SKM-1 treated with dmso at 0.1 percent for 144 hours (cell line): ENCODE measurements around the gene CDC42BPB.

Experiments
- DNase-seq: peaks from one replicate; lab custom pipeline; 2025; ENCODE audit not compliant: unreplicated experiment; lab: John Stamatoyannopoulos, UW

CDC42BPB gene

DNA sequence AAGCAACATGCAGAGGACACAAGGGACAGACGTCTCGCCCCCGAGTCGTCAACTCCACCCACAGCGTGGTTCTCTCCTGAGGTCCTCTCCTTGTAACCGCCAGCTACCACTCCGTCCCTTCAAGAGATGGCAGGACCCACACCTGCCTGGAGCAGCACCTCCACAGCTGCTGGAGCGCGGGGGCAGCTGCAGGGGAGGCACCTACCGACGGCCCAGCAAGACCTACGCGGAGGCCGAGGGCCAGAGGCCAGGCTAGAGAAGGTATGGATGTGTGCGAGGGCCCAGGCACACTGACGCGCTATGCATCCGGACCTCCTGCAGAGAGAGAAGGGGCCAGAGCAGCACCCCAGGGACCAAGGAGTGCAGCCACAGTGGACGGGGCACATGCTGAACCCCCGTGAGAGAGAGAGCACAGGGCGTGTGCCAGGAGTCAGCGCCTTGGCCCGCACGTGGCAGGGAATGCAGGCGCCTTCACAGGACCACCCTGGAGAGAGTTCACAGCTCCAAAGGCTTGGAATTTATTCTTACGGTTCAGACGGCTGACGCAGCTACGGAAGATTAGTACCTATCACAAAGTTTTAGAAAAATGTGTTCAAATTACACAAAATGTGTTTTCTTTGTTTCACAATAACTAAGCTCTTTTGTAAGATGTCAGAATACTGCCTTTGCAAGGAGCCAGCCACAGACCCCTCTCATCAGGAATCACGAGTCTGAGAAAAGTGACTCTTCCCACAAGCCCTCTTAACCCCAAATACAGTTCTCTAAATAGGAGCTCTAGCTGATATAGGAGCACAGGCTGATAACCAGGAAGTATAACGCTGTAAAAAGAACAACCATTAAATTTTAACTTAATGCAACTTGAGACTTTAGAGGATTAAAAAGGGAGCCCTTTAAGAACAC lies 36.8 kb downstream of the CDC42BPB start:
- no peak for DNase-seq

DNA sequence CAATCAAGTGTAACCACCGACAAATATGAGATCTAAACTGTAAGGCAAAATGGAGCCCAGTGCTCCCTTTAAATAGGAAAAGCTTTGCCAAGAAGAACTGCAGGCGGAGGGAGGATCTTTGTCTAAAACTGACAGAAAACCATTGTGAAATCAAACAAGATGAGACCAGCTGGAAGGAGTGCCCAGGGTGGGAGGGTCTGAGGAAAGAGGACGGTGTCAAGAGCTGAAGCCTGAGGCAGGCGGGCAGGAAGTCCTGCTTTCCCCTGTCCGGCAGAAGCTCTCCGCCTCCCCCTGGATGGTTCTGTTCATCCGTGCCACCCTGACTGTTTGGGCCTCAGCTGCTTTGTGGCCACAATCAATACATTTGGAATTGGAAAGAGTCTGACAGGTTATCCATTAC lies 37.5 kb downstream of the CDC42BPB start:
- DNase-seq, result no peak

DNA sequence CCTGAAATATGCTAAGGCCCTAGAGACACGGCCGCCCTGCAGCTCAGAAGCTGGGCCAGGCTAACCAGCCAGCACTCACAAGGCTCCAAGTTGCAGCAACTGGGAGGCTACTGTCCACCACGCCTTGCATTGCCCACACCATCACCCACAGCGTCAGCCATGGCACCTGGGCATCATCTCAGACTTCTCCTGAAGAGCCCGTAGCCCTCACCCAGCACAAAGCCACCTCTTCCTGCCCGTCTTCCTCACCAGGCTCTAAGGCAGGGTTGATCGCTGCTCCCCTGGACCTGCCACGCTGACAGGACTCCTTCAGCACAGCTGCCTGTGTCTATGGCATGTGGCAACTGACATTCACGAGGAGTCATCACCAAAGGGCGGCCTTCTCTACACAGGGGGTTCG lies 38.1 kb downstream of the CDC42BPB start:
- DNase-seq, result no peak

DNA sequence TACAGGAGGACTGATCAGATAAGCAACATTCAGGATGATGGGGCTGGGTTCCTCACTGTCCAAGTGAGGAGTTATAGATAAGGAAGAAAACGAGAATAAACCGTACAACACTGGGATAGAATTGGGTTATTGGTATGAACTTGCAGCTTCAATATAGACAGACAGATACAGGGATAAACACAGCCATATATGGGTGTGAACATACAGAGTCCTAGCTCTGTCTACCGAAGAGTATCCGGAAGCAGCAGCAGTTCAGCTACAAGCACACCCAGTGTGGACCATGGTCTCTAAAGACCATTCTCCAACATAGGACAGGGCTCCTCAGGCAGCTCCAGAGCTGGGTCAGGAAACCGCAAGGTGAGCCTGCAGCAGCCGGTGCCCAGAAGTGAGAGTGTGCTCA lies 40.8 kb downstream of the CDC42BPB start:
- no peak for DNase-seq

DNA sequence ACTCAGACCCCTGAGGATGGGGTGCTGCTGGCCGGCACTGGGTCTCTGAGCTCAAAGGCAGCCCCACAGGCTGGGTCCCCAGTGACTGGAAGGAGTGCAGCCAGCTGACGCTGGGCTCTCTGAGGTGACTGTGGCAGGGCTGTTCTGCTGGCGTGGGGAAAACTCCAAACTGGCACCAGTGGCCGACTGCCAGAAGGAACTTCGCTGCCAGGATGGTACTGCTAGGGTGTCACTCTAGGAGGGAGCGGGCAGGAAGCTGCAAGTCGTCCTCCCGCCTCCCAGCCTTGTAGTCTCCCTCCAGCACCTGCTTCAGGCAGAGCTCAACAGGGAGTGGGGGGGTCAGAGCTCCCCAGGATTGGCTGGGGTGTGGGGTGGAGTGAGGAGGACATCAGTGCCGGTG lies 41.3 kb downstream of the CDC42BPB start:
- DNase-seq, result no peak

DNA sequence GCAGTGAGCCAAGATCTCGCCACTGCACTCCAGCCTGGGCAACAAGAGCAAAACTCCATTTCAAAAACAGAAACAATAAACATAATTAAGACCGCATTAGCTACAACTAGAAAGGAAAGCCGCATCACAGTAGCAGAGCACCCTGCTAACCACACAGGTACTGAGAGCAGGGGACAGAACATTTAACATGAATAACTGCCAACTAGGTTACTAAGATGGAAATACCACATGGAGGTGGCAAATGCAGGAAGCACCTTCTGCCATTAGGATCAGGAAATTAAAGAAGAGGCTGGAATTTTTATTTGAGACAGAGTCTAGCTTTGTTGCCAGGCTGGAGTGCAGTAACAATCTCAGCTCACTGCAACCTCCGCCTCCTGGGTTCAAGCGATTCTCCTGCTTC lies 41.9 kb downstream of the CDC42BPB start:
- no peak for DNase-seq

DNA sequence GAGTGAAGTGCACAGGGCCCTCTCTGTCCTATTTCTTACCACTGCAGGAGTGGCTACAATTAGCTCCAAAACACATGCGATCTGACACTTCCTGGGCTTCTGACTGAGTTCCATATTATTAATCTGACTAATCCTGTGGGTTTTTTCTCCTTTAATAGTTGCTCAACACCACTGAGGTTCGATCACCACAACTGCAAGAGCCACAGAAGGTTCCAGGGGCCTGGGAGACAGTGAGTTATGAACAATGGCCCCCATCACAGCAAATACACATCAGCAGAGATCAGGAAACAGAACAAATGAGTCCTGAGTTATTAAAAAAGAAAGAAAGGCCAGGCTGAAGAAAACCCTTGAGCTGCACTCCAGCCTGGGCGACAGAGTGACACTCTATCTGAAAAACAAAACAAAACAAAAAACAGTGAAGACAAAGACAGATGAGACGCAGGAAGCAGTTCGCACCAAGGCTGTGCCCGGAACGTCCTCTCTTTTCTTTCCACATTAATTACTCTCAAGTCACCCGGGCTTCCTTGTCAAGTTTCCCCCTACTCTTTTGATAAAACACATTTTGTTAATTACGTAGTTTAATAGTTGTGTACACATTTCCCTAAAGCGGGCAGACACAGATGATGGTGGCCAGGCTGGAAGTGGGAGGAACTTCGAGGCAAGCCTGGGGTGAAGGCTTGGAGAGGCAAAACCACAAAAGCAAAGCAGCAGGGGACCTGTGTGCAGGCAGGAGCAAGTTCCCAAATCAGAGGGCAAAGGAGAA lies 42.7 kb downstream of the CDC42BPB start:
- DNase-seq, result no peak

DNA sequence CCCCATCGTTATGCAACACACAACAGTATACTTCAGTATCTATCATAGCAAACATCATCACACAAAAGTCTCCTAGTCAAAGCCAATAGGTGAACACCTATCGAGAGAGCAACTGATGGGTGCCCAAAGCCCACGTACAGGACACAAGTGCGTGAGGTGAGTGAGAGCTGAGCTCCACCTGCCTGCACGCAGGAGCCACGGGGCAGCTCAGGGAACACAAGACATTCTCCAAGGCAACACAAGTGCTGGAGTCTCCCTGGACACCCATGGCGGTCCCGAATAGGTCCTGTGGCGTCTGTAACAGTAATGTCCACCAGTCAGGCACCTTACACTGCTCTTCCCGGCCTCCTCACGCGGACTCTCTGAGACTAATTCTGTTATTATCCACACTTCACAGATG lies 44.3 kb downstream of the CDC42BPB start:
- DNase-seq, result no peak

DNA sequence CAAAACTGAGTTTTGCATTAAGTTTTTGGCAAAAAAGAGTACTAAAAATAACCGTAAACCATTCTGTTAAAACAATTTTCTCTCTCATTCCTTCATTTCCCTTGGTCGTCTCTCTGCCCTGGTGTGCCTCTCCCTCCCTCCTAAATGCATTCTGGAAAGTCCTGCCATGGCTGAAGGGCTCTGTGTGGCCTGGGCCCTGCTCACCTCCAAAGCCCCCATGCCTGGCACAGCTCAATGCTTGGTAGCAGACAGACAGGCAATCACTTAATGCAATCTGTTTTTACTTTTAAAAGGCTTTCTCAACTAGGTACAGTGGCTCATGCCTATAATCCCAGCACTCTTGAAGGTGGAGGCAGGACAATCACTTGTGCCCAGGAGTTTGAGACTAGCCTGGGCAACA lies 47.8 kb downstream of the CDC42BPB start:
- DNase-seq, result no peak

DNA sequence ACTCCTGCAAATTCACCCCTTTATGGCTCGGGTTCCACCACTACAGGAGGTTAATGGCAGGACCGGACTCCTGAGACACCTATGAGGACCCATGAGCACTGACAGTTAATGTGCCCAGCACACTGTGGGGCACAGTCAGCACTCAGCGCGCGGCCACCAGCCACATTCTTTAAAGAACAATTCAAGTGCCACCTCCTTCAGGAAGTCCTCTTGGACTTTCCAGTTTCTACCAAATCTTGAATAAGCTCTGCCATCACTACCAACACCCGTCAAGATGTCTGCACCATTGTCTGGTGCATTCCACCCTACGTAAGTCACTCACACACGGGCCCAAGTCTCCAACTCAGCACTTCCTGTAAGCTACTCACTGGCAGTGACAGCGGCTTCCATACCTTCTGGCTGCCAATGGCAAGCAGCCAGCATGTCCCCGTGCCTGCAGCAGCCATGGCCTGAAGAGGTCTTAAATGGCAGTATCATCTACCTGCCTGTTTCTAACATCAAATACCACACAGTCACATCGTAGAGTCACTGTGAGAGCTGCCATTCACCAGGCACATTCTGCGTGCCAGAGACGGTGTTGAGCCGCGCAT lies 48.5 kb downstream of the CDC42BPB start:
- DNase-seq, result no peak

DNA sequence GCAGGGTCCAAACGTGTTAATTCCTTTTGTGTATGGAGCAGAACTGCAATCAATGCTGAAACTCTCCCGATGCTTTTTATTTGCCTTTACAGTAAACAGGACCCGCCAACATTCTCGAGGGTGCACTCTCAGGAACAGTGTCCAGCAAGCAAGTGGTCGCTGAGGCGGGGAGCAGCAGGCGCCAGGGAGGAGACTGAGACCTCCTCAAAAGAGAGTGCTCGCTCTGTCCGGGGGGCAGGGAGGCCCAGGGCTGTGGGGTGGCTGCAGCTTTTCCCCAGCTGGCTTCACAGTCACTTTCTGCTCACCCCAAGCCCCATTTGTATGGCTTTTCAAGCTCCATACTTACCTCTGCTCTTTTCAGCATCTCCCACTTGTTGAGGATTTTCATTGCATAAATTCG lies 49.2 kb downstream of the CDC42BPB start:
- DNase-seq, result no peak

DNA sequence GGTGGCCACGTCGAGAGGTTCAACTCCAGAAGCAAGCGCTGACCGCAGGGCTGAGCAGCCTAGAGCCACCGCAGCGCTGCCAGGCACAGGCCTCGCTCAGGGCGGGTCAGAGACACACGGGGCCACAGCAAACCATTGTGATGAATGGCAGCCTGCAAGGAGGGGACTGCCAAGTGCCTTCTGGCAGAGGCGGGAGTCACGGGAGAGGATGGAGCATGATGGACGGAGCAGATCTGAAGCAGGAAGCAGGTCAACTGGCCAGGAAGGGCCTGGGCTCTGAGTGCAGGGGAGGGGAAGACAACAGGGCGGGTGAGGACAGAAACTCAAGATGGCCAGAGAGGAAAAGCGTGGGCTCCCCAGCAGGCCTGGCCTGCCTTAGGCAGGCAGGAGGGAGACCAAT lies 49.8 kb downstream of the CDC42BPB start:
- no peak for DNase-seq

DNA sequence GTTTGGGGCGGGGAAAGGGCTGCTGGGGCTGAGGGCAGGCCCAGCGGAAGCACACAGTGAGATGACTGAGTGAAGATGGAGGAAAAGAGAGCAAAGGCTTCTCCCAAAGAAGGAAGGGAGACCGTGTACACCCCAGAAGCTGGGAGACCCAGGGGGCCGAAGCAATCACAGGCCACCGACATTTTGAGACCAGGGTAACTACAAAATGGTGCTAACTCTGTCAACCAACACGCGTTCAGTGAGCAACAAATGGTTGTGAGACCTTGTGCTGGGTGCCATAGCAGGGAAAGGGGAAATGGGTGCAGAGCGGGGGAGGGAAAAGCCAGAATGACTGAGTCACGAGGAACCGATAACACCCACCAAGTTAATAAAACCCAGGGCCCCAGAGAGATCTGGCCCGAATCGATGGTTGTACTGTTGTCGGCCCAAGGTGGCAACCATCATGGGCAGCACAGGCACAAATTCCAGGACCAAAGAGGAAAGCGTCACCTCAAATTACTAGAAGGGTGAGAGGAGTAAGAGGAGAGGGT lies 50.3 kb downstream of the CDC42BPB start:
- no peak for DNase-seq

DNA sequence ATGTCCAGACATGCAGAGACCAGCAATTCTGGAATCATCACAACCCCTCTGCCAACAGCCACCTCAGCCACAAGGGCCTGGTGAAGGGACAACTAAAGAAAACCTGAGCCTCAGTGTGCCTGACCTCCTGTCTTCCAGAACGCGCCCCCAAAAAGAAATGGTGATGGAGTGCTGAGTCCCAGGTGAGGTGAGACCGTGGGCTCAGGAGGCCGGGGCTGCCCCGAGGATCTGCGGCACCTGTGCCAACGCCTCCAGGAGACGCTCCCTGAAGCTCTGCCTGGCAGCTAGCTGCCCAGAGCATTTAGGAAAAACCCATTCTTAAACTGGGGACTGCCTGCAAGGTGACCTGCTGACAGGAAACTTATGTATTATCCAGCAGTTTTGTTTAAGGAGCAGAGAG lies 51.2 kb downstream of the CDC42BPB start:
- no peak for DNase-seq

DNA sequence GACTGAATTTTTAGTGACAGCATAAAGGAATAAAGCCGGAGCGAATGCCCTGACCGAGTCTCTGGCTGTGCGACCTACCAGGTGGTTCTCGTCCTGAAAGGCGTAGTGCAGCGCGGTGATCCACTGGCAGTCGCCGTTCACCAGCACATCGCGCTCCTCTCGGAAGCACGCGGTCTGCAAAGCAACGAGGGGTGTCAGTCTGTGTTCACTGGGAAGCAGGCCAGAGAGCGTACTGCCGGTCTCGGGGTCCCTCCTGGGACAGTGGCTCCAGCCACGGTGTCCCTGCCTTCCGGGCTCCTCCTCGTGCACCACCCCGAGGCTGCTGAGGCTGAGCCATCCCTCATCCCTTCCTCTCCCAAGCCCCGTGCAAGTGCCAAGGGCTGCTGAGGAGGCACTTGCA lies 53.5 kb downstream of the CDC42BPB start:
- DNase-seq, result no peak

DNA sequence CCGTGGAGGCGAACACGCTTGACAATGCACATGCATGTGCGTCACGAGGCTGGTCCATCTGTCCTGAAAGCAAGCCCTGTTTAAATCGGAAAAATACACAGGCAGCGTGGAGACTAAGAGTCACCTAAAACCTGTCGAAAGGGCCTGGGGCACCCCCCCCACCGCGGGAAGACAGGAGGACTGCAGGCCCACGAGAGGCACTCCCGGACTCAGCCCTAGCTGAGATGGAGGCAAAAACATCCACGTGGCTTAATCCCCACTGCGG lies 54.1 kb downstream of the CDC42BPB start:
- DNase-seq, result no peak

DNA sequence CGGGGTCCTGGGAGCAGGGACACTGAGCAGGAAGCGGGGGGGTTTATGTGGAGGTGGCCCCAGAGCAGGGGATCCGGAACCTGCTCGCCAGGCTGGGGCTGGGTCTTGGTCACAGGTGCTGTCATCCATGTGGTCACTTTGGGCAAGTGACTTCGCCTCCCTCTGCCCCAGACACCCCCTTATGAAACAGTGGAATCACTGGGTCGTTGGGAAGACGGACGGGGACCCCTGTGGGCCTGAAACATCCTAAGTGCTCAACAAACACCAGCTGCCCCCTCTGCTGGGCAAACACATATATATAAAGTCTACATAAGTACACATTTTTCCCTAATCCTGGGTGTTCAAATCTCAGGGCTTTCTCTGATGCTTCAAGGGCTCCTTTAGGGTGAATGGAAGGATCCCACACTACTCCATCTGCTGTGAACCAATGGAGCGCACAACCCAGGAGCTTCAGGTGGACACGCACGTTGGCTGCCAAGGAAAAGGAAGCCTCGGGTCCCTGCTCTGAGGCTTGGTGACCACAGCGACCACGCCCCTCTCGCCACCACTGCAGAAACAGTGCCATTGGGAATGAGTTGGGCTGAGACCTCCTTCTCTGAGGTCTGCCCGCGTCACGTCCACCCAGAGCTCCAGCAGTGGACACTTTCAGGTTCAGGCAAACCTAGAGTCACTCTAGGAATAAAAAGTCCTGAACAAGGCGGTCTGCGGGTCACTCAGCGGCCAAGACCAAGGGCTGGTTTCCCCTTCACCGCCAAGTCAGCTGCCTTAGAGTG lies 54.6 kb downstream of the CDC42BPB start:
- DNase-seq, result no peak

DNA sequence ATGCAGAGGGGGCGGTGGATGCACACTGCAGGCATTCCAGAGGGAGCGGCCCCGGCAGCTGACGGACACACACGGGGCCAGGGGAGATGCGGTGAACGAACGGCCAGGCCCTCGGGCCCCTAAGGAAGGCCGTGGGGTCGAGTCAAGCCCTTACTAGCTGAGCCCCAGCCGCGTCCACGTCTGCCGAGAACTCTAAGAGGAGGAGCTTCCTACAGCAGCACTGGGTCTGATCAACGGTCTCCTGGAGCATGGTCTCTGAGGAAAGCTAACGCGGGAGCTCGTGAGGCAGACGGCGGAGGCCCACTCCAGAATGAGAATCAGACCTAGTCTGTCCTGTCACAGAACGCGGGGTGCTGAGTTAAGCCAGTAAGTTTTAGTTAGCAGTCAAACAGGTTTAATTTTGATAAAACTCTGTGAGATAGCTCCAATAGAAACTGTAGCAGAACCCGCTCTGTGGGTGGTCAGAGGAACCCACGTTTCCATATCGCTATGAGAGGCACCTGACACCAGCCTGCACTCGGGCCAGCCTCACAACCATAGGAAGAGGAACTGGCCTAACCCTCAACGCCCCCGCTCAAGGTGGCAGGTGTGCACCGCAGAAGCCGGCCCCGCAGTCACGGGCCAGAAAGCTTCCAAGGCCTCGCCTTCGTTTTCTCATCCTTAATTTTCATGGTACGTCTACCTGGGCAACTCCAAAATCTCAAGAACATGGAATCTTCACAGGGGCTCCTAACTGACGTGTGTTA lies 55.5 kb downstream of the CDC42BPB start:
- DNase-seq, result no peak

DNA sequence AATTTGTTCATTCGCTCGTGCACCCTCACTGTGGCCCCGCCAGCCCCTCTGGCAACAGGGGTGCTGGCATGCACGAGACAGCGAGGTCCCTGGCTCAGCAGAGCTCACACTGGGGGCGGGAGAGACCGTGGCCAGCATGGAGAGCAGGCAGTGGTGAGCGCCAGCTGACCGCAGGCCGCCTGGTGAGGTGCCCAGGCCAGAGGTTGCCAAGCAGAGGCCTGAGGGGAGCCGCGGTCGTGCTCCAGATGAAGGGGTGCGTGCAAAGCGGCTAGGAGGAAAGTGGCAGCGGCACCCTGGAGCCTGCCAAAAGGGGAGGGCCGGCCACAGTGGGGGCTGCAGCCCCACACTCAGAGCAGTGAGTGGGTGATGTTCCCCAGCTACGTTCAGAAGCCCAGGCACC lies 56.1 kb downstream of the CDC42BPB start:
- DNase-seq, result no peak

DNA sequence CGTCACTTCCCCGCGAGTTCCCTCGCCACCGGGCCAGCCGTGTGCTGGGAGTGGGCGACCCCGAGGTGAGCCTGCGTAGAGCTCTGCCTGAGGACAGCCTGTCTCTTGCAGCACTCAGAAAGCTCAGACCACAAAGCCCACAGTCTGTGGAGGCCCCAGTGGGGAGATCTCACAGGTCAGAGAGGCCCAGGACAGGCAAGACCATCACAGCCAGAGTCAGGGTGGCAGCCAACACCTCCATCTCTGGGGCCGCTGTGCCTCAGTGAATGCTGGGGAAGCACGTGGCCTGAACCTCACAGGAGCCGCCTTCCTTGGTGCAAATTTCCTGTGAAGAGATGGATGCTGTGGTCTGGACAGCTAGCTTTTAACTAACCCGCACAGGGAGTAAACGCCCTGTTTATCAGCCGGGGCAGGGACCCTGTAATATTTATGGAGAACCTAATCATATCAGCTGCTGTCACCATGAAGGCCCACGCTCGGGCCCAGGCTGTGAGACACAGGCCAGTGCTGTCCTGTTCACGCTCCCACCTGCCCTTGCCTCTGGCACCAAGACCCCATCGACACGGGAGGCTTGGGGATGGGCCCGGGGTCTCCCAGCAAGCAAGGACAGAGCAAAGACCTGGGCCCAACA lies 56.9 kb downstream of the CDC42BPB start:
- DNase-seq, result no peak
